HFFc6 (cell line): Measurements from ENCODE around the gene GLG1. TPM values are rescaled to one million over a fixed set of nuclear protein-coding genes. Genes with fewer than 3 reads are reported as not detected.

Experiments
- DNase-seq: peaks from one replicate; pipeline ENCODE4 v3.0.0-alpha.2; 2018
- H3K27ac Mint-ChIP-seq: 2 replicates; pipeline ENCODE4 v1.8.0; 2020; ENCODE audit warnings: mild to moderate bottlenecking, mixed read lengths
- H3K27me3 Mint-ChIP-seq: 2 replicates; pipeline ENCODE4 v1.8.0; 2021; ENCODE audit warnings: mild to moderate bottlenecking, moderate library complexity, mixed read lengths; ENCODE audit not compliant: insufficient read depth
- H3K36me3 Mint-ChIP-seq: 2 replicates; pipeline ENCODE4 v1.8.0; 2021; ENCODE audit warnings: low read depth, mixed read lengths
- H3K4me1 Mint-ChIP-seq: 2 replicates; pipeline ENCODE4 v1.8.0; 2020; ENCODE audit warnings: low read depth, mixed read lengths
- H3K4me3 Mint-ChIP-seq: 2 replicates; pipeline ENCODE4 v1.8.0; 2020; ENCODE audit warnings: mild to moderate bottlenecking, moderate library complexity, mixed read lengths
- H3K9me3 Mint-ChIP-seq: 2 replicates; pipeline ENCODE4 v1.8.0; 2020; ENCODE audit warnings: mild to moderate bottlenecking, mixed read lengths
- CTCF ChIP-seq: fragments of 200-600 bp; sonication (generic); IDR thresholded peaks from 2 replicates; pipeline ENCODE4 v1.5.0; 2021; ENCODE audit warnings: antibody characterized with exemption, mild to moderate bottlenecking
- total RNA-seq, 6 experiments: library from RNA; stranded (reverse); fragmentation: NEBNext Ultra II Directional; extraction: Animal tissue kit (Norgen Biotek cat#: 25700); gene quantifications; 2 replicates in 1 of 6; 3 replicates in 5 of 6; pipeline ENCODE4 v1.2.3, GENCODE V29; 2021

The GLG1 gene
- total RNA-seq, 6 experiments from 2014 or later: 149 to 167 (median 161) TPM

DNA sequence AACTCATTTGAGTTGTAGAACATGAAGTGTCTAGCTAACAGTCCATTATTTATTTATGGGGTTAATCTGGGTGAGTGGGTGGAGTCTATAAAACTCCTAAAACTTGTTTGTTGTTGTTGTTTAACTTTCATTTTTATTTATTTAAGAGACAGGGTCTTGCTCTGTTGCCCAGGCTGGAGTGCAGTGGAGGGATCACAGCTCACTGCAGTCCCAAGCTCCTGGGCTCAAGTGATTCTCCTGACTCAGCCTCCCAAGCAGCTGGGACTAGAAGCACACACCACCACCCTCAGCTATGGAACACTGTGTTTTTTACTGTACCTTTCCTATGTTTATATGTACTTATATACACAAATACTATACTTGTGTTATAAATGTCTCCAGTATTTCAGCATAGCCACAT is 107.8 kb downstream of the GLG1 start:
- DNase-seq: no peak
- peaks cover 14% of the 10 kb centered on the region for H3K36me3 Mint-ChIP-seq
- H3K4me1 Mint-ChIP-seq: no peaks in the 10 kb centered on the region
- H3K9me3 Mint-ChIP-seq: no peaks in the 10 kb centered on the region
- no peaks in the 10 kb centered on the region for H3K27me3 Mint-ChIP-seq
- H3K4me3 Mint-ChIP-seq: no peak overlapping the region
- no peak for TF ChIP-seq CTCF
- no peak overlapping the region for H3K27ac Mint-ChIP-seq

GRCh38 chr16:74497761-74498160 is 109.2 kb downstream of the GLG1 start:
- Mint-ChIP-seq H3K9me3 (no peaks in the 10 kb centered on the region), H3K27me3 (no peaks in the 10 kb centered on the region), H3K36me3 (peaks cover 13% of the 10 kb centered on the region; the same call in 1 of the 2 replicates), H3K27ac (no peak overlapping the region), H3K4me3 (no peak overlapping the region), H3K4me1 (no peaks in the 10 kb centered on the region)
- DNase-seq: no peak
- no peak for TF ChIP-seq CTCF

- peaks cover 10% of the 10 kb centered on the region; the same call in 1 of the 2 replicates for H3K36me3 Mint-ChIP-seq
These were observed 110.9 kb downstream of the GLG1 start for GRCh38 chr16:74496054-74496453.

DNA sequence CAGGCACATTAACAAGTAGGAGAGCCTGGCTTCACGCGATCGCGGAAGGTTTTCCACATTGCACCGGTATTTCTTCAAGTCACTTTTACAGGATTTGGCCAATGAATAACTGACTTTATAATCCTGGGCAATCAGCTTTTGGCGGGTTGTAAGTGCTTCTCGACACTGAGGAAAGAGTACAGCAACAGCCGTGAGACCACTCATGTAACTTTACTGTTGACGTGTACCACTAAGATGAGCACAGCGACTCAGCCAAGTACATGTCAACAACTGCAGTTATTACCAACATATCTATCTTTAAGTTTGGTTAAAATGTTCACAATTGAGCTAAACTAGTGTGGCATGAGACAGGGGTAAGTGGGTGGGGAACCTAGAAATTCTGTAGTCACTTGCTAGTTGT is 113.9 kb downstream of the GLG1 start:
- Mint-ChIP-seq H3K27ac (no peak overlapping the region), H3K27me3 (no peaks in the 10 kb centered on the region), H3K9me3 (no peaks in the 10 kb centered on the region), H3K4me3 (no peak overlapping the region), H3K4me1 (no peaks in the 10 kb centered on the region), H3K36me3 (peaks cover 18% of the 10 kb centered on the region; the same call in 1 of the 2 replicates)
- no peak for DNase-seq
- no peak for TF ChIP-seq CTCF

More at GRCh38 chr16:74496054-74496453, 110.9 kb downstream of the GLG1 start:
- Mint-ChIP-seq H3K27ac (no peak overlapping the region), H3K4me1 (no peaks in the 10 kb centered on the region), H3K4me3 (no peak overlapping the region), H3K27me3 (no peaks in the 10 kb centered on the region), H3K9me3 (no peaks in the 10 kb centered on the region)
- DNase-seq: no peak
- no peak for TF ChIP-seq CTCF

GRCh38 chr16:74487634-74488495 is 119.0 kb downstream of the GLG1 start:
- H3K9me3 Mint-ChIP-seq: no peaks in the 10 kb centered on the region
- H3K27ac Mint-ChIP-seq: no peak overlapping the region
- no peak overlapping the region for H3K4me3 Mint-ChIP-seq
- no peak for TF ChIP-seq CTCF
- peaks cover 2% of the 10 kb centered on the region; the same call in 1 of the 2 replicates for H3K27me3 Mint-ChIP-seq
- H3K4me1 Mint-ChIP-seq: no peaks in the 10 kb centered on the region
- DNase-seq: no peak
- peaks cover 21% of the 10 kb centered on the region for H3K36me3 Mint-ChIP-seq
